ENCODE results near the gene PRORP. TPM values are rescaled to one million over a fixed set of nuclear protein-coding genes. Genes with fewer than 3 reads are reported as not detected.

Gene PRORP
- total and polyA plus RNA-seq, 2 of the 8 experiments (the other 6 are each of a cell fraction or from before 2014, with no cell fraction given): 30.0 to 44.8 TPM

- TF ChIP-seq CEBPB (IDR thresholded peaks at IDR 0.05; ENCODE audit: low read depth, low read length): no peak
Measured at GRCh38 chr14:35163384-35163783, 41.0 kb downstream of the PRORP start (continued).

Data from H1 (cell line).